Heart right ventricle (tissue), 16 donors: ENCODE results near the gene LELP1. TPM values are rescaled to one million over a fixed set of nuclear protein-coding genes. Genes with fewer than 3 reads are reported as not detected.

ENCODE experiments used
- ATAC-seq, 8 donors: fragments of 200-7000 bp; cut with Tn5 transposase; one replicate each; pipeline ENCODE4 v1.9.1; 2020; ENCODE audit warnings: mild to moderate bottlenecking in 8 of 8, moderate library complexity in 8 of 8, moderate number of reproducible peaks in 1 of 8
- DNase-seq, 2 donors: peaks; one replicate each; pipeline ENCODE4 v3.0.0-alpha.2; 2020
- H3K27ac ChIP-seq, 10 donors: fragments of 200-600 bp; sonication (generic) in 2 of 10; one replicate each; pipeline versions ENCODE4 v1.5.0 to v1.8.0; 2020 to 2022; ENCODE audit warnings: mild to moderate bottlenecking in 3 of 10
- H3K27me3 ChIP-seq, 7 donors: fragments of 200-600 bp; one replicate each; pipeline ENCODE4 v1.8.0; 2021 to 2022; ENCODE audit warnings: mild to moderate bottlenecking in 2 of 7
- H3K36me3 ChIP-seq, 9 donors: fragments of 200-600 bp; sonication (generic) in 1 of 9; one replicate each; pipeline versions ENCODE4 v1.5.0 to v1.8.0; 2020 to 2022; ENCODE audit warnings: mild to moderate bottlenecking in 2 of 9
- H3K4me1 ChIP-seq, 9 donors: fragments of 200-600 bp; sonication (generic) in 1 of 9; one replicate each; pipeline versions ENCODE4 v1.5.0 to v1.8.0; 2020 to 2022; ENCODE audit warnings: mild to moderate bottlenecking in 4 of 9
- H3K4me3 ChIP-seq, 10 donors: fragments of 200-600 bp; sonication (generic) in 2 of 10; one replicate each; pipeline versions ENCODE4 v1.5.0 to v1.8.0; 2020 to 2022; ENCODE audit warnings: mild to moderate bottlenecking in 7 of 10, moderate library complexity in 2 of 10
- H3K9me3 ChIP-seq, 11 donors: fragments of 200-600 bp in 10 of 11; sonication (generic) in 2 of 11; one replicate each; pipeline versions ENCODE4 v1.5.0 to v1.8.0; 2013 to 2022; ENCODE audit warnings: mild to moderate bottlenecking in 2 of 11, control low read depth in 1 of 11, moderate library complexity in 1 of 11
- CTCF ChIP-seq, 9 donors: fragments of 200-600 bp; sonication (generic) in 2 of 9; IDR thresholded peaks; one replicate each; pipeline versions ENCODE4 v1.5.0 to v1.8.0; 2021 to 2022; ENCODE audit warnings: antibody characterized with exemption in 9 of 9, mild to moderate bottlenecking in 5 of 9, moderate library complexity in 1 of 9
- WGBS, 2 donors: extraction: QIAGEN DNeasy Blood & Tissue Kit; methylation state at CpG; one replicate each; pipeline ENCODE4 v1.1.7; 2013; ENCODE audit warnings: inconsistent platforms in 1 of 2; 5-methylcytosine and 5-hydroxymethylcytosine counted together
- intact Hi-C, 10 donors: fragments of 100-400 bp; cut with DNase I; formaldehyde crosslinking; loops; one replicate each; pipeline versions ENCODE4 v1.11.1 to v1.14.2; 2022
- polyA plus RNA-seq, 2 donors: library from polyadenylated mRNA; stranded (reverse); fragments of 200-250 nt; gene quantifications; one replicate each; pipeline ENCODE4 v1.2.3, GENCODE V29; 2013
- total RNA-seq, 10 donors: library from RNA; stranded (reverse); fragmentation: NEBNext Ultra II Directional in 3 of 10; extraction: Animal tissue kit (Norgen Biotek cat#: 25700) in 3 of 10; gene quantifications; one replicate each; pipeline versions ENCODE4 v1.2.1 to v1.2.4, GENCODE V29; 2021 to 2023
- donor health status: Arrhythmogenic right ventricular cardiomyopathy.
- donor health status: ischemic (EF 13 %, LVEDD 7.1; RV severe dilation, severe dysfunction).
- donor health status: healthy with polysubstance abuse.
- donor health status: DM: no; HTN: yes; CAD: no.
- donor health status: DM: no; HTN: no; CAD: no.
- donor health status: ischemic (EF 25% LVEDD 6.9; RV normal size, moderate dysfunction).
- donor health status: ischemic (EF 25% LVEDD 5.7; RV mildly dilated, moderate dysfunction).
- donor health status: healthy.
- donor health status: DM: yes; HTN: yes; CAD: no.
- donor health status: Ischemic cardiomyopathy.
- donor health status: ischemic (EF 35%, LVEDD 5.7; RV mildly dilated, moderate dysfunction).
- donor health status: nonischemic (EF 11% LVEDD 7.7; RV severe dilation, severe dysfunction).
- donor health status: DM: yes; HTN: yes; CAD: no.
- donor health status: PGD.
- donor health status: ischemic (EF 29% LVEDD 5.4; RV normal size, mild dysfunction).
- donor health status: nonischemic (EF 23%, LVEDD 6.1; RV moderate dilation, normal function).

LELP1 gene
- total and polyA plus RNA-seq, 12 donors: not detected

DNA sequence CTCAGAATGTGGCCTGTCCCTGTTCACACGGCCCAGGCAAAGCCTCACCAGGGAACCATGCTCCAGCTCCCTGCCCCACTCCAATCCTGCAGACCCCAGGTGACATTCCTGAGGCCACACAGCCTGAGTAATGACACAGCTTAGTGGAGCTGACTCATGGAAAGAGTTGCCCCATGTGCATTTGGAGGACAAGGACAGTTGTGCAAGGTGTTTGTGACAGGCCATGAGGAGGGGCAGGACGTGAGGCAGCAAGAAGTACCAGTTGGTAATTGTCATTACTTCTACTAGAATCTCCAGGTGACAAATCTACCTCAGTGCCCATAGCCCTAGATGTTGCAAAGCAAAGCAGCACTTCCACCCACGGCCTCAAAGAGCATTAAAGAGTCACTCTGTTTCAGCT, 29.3 kb downstream of the LELP1 start:
- no peak for TF ChIP-seq CTCF (IDR thresholded peaks at IDR 0.05)
- H3K4me3 ChIP-seq: no peak overlapping the region
- H3K4me1 ChIP-seq: peaks cover 0 to 27% (median 0%) of the 10 kb centered on the region in 9 donors
- ATAC-seq (peak in 1 of 8 donors; percentile 39), DNase-seq (no peak)
- peaks cover 0 to 40% (median 14%) of the 10 kb centered on the region in 7 donors for H3K27me3 ChIP-seq
- no peaks in the 10 kb centered on the region for H3K36me3 ChIP-seq
- WGBS, 2 donors: 50 to 63% methylated on average over 3 of the region's 3 CpGs
- intact Hi-C loops: no loop called here
- no peaks in the 10 kb centered on the region for H3K9me3 ChIP-seq
- H3K27ac ChIP-seq: no peak overlapping the region

GRCh38 chr1:153233448-153233847, 30.2 kb downstream of the LELP1 start:
- Histone ChIP-seq H3K27ac (no peak overlapping the region), H3K27me3 (peaks cover 0 to 31% (median 9%) of the 10 kb centered on the region in 7 donors), H3K9me3 (no peaks in the 10 kb centered on the region), H3K4me3 (no peak overlapping the region), H3K4me1 (peaks cover 0 to 27% (median 0%) of the 10 kb centered on the region in 9 donors), H3K36me3 (no peaks in the 10 kb centered on the region)
- TF ChIP-seq CTCF (IDR thresholded peaks at IDR 0.05): no peak
- ATAC-seq: no peak
- 79 to 96% methylated on average over 1 of the region's 1 CpG for WGBS, 2 donors
- intact Hi-C loops: no loop called here
- no peak for DNase-seq

GRCh38 chr1:153238527-153238926, 35.3 kb downstream of the LELP1 start:
- no peaks in the 10 kb centered on the region for H3K9me3 ChIP-seq
- H3K27ac ChIP-seq: no peak overlapping the region
- H3K4me1 ChIP-seq: peaks cover 0 to under 1% (median 0%) of the 10 kb centered on the region in 9 donors
- intact Hi-C loops: no loop called here
- ATAC-seq (no peak), DNase-seq (no peak)
- no peak overlapping the region for H3K4me3 ChIP-seq
- WGBS, 2 donors: 53 to 55% methylated on average over 2 of the region's 2 CpGs
- no peak for TF ChIP-seq CTCF (IDR thresholded peaks at IDR 0.05)
- H3K36me3 ChIP-seq: no peaks in the 10 kb centered on the region
- peaks cover 0 to 26% (median 0%) of the 10 kb centered on the region in 7 donors for H3K27me3 ChIP-seq

- H3K4me3 ChIP-seq: no peak overlapping the region
- intact Hi-C loops: no loop called here
- no peaks in the 10 kb centered on the region for H3K9me3 ChIP-seq
- ATAC-seq: no peak
- no peaks in the 10 kb centered on the region for H3K36me3 ChIP-seq
- no peak overlapping the region for H3K27ac ChIP-seq
- no peak for TF ChIP-seq CTCF (IDR thresholded peaks at IDR 0.05)
- WGBS, 2 donors: 80 to 83% methylated on average over 1 of the region's 1 CpG
- H3K27me3 ChIP-seq: peaks cover 0 to 19% (median 4%) of the 10 kb centered on the region in 7 donors
- H3K4me1 ChIP-seq: no peaks in the 10 kb centered on the region
- DNase-seq: no peak
These were observed 38.9 kb downstream of the LELP1 start for GRCh38 chr1:153242160-153242559.
